ENCODE data around the gene ZC3H4. TPM values are rescaled to one million over a fixed set of nuclear protein-coding genes. Genes with fewer than 3 reads are reported as not detected.
A peak's percentile ranks its signal among the peaks of the same experiment; 100 is the strongest.

ZC3H4 gene
- total and polyA plus RNA-seq, 2 donors from 2014 or later, result 5.7 to 55.2 TPM

DNA sequence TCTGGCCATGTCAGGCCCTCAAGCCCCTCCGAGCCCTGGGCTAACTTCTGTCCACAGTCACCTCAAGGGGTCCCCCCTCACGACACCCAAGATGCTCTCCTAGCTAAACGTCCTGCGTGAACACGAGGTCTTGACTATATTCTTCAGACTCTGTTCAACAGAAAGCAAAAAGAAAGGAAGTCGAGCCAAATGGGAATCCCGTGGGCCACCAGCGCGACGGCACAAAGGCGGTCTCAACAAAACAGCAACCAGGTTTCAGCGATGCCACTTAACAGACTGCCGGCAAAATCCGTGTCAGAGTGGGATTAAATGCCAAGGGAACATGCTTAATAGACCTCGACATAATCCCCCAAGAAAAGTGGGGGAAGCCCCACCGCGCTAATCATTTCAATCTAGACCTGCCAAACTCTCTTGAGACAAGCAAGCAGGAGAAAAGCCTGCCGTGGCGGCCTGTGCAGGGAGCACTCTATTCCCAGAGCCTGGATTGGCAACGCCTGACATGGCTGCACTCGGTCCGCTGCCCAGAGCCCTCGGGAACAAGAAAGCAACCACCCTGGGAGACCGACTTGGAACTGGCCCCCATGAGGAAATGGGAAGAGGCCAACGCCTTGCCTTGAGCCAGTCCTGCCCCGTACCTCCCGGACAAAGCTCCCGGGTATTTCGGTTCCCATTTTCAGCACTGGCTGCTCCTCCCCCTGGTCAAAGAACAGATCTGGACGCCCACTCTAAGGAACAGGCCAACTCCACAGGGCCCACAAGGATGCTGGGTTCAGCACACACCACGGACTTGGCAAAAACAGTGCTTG lies 16.0 kb downstream of the ZC3H4 start:
- intact Hi-C loops (cut with DNase I), result no loop called here
- Histone ChIP-seq H3K27ac (ENCODE audit: low read depth in 2 of 2, low read length in 2 of 2) (peak overlapping the region; percentile 26 to 53), H3K9ac (ENCODE audit: low read length in 3 of 3) (no peak overlapping the region), H3K4me1 (ENCODE audit: control insufficient read depth in 2 of 3, insufficient read depth in 2 of 3, low read depth in 1 of 3, low read length in 3 of 3) (peaks cover 0 to 19% (median 8%) of the 10 kb centered on the region in 3 donors), H3K4me3 (ENCODE audit: low read length in 3 of 3) (no peak overlapping the region), H3K36me3 (ENCODE audit: control insufficient read depth in 2 of 3, insufficient read depth in 3 of 3, low read length in 3 of 3) (peaks cover 0 to 3% (median 0%) of the 10 kb centered on the region in 3 donors), H3K27me3 (ENCODE audit: control insufficient read depth, insufficient read depth, low read length) (no peaks in the 10 kb centered on the region), H3K9me3 (ENCODE audit: control insufficient read depth in 2 of 3, insufficient read depth in 1 of 3, low read length in 3 of 3) (no peaks in the 10 kb centered on the region)
- FAIRE-seq, result no peak
- DNase-seq, result peak in 1 of 5 donors; percentile 78
- TF ChIP-seq, protein P1, sequence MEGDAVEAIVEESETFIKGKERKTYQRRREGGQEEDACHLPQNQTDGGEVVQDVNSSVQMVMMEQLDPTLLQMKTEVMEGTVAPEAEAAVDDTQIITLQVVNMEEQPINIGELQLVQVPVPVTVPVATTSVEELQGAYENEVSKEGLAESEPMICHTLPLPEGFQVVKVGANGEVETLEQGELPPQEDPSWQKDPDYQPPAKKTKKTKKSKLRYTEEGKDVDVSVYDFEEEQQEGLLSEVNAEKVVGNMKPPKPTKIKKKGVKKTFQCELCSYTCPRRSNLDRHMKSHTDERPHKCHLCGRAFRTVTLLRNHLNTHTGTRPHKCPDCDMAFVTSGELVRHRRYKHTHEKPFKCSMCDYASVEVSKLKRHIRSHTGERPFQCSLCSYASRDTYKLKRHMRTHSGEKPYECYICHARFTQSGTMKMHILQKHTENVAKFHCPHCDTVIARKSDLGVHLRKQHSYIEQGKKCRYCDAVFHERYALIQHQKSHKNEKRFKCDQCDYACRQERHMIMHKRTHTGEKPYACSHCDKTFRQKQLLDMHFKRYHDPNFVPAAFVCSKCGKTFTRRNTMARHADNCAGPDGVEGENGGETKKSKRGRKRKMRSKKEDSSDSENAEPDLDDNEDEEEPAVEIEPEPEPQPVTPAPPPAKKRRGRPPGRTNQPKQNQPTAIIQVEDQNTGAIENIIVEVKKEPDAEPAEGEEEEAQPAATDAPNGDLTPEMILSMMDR (IDR thresholded peaks at IDR 0.05; ENCODE audit: borderline replicate concordance, extremely low read depth, insufficient read depth), result no peak

DNA sequence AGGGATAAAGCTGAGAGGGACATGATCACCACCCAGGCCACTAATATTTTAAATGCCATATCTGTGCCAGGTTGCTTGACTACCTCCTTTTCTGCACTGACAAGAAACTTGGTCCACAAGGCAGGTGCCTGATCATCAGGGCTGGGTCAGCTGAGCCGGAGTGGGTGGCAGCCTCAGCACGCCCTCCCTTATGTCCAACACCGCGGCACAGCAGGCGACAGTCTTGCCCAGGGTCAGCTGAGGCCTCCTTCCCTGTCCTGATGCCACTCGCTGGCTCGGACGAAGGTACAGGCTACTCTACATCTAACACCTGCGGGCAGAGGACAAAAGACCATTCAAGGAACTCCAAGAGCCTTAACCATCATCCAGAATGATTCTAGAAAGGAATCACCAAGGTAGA lies 16.9 kb downstream of the ZC3H4 start:
- H3K9ac ChIP-seq (ENCODE audit: low read length in 3 of 3), result peak overlapping the region in 1 of 3 donors; percentile 2
- H3K27me3 ChIP-seq (ENCODE audit: control insufficient read depth, insufficient read depth, low read length), result no peaks in the 10 kb centered on the region
- no peak overlapping the region for H3K4me3 ChIP-seq (ENCODE audit: low read length in 3 of 3)
- peak overlapping the region; percentile 26 to 63 for H3K27ac ChIP-seq (ENCODE audit: low read depth in 2 of 2, low read length in 2 of 2)
- H3K4me1 ChIP-seq (ENCODE audit: control insufficient read depth in 2 of 3, insufficient read depth in 2 of 3, low read depth in 1 of 3, low read length in 3 of 3), result peaks cover 0 to 19% (median 8%) of the 10 kb centered on the region in 3 donors
- DNase-seq (no peak), FAIRE-seq (no peak)
- TF ChIP-seq, protein P1 (IDR thresholded peaks at IDR 0.05; ENCODE audit: borderline replicate concordance, extremely low read depth, insufficient read depth), result no peak
- peaks cover 0 to 3% (median 0%) of the 10 kb centered on the region in 3 donors for H3K36me3 ChIP-seq (ENCODE audit: control insufficient read depth in 2 of 3, insufficient read depth in 3 of 3, low read length in 3 of 3)
- intact Hi-C loops (cut with DNase I), result no loop called here
- H3K9me3 ChIP-seq (ENCODE audit: control insufficient read depth in 2 of 3, insufficient read depth in 1 of 3, low read length in 3 of 3), result no peaks in the 10 kb centered on the region

DNA sequence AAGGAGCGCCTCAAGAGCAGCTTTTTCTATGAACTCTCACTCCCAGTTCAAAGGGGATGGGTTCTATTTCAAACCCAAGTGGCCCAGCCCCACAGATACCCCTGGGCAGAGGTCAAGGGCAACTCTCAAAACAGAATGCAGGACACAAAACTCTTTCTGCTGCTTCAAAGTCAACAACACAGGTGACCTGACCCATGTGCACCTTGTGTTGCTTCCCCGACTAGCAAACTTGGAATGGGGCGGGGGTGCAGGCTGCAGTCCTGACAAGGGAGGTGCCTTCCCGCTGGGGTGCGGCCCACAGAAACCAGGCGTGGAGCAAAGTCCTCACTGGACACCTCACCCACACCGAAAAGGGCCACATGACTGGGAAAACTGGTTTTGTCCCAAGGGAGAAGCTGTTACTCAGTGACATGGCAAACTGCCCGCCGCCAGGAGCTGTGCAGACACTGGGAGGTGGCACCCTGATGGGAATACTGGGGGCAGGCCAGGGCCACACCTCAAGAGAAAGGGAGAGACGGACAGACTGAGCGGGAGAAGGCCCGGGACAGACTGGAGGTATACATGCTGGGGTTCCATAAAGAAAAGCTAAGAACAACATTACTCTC lies 17.4 kb downstream of the ZC3H4 start:
- FAIRE-seq (no peak), DNase-seq (peak in 1 of 5 donors; percentile 95)
- intact Hi-C loops (cut with DNase I), result no loop called here
- peaks cover 0 to 19% (median 8%) of the 10 kb centered on the region in 3 donors for H3K4me1 ChIP-seq (ENCODE audit: control insufficient read depth in 2 of 3, insufficient read depth in 2 of 3, low read depth in 1 of 3, low read length in 3 of 3)
- H3K27me3 ChIP-seq (ENCODE audit: control insufficient read depth, insufficient read depth, low read length), result no peaks in the 10 kb centered on the region
- peak overlapping the region in 1 of 3 donors; percentile 2 for H3K9ac ChIP-seq (ENCODE audit: low read length in 3 of 3)
- H3K27ac ChIP-seq (ENCODE audit: low read depth in 2 of 2, low read length in 2 of 2), result peak overlapping the region; percentile 26 to 63
- no peaks in the 10 kb centered on the region for H3K9me3 ChIP-seq (ENCODE audit: control insufficient read depth in 2 of 3, insufficient read depth in 1 of 3, low read length in 3 of 3)
- TF ChIP-seq, protein P1 (IDR thresholded peaks at IDR 0.05; ENCODE audit: borderline replicate concordance, extremely low read depth, insufficient read depth), result no peak
- H3K4me3 ChIP-seq (ENCODE audit: low read length in 3 of 3), result no peak overlapping the region
- peaks cover 0 to 3% (median 0%) of the 10 kb centered on the region in 3 donors for H3K36me3 ChIP-seq (ENCODE audit: control insufficient read depth in 2 of 3, insufficient read depth in 3 of 3, low read length in 3 of 3)

Data from kidney (tissue), 14 donors.